Gastrocnemius medialis (tissue), 4 donors: ENCODE measurements around the gene GRM8.

Experiments used
- POLR2A ChIP-seq, 2 donors: fragments of 450-650 bp; IDR thresholded peaks; one replicate each; pipeline ENCODE4 v1.6.1; 2017; ENCODE audit warnings: antibody characterized with exemption in 2 of 2, mild to moderate bottlenecking in 2 of 2, moderate library complexity in 2 of 2
- TF ChIP-seq, protein P1 (sequence below), 5 experiments: fragments of 450-650 bp in 3 of 5; fragments of 200-600 bp in 2 of 5; sonication (generic) in 2 of 5; IDR thresholded peaks in 4 of 5; conservative IDR thresholded peaks in 1 of 5; 1 replicate in 4 of 5; 2 replicates in 1 of 5; pipeline ENCODE4 v1.5.1; 2016 to 2019; ENCODE audit warnings: antibody characterized with exemption in 5 of 5, mild to moderate bottlenecking in 3 of 5, moderate library complexity in 3 of 5

DNA sequence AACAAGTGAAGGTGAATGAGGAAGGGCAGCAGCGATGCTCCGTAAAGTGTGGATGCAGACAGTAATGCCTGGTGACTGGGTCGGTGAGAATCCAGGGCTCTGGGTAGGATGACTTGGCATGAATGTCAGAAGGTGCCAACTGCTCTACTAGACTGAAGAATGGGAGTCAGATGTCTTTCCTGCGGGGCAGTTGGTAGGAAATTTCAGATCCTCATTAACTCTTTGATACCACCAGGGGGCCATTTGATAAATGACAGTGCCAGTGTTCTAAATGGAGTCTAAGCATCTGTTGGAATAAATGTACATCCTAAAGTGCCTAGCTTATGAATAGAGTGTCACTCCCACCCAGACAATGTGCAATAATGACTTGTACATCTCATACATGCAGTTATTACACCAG is 462.0 kb downstream of the GRM8 start:
- TF ChIP-seq, protein P1, sequence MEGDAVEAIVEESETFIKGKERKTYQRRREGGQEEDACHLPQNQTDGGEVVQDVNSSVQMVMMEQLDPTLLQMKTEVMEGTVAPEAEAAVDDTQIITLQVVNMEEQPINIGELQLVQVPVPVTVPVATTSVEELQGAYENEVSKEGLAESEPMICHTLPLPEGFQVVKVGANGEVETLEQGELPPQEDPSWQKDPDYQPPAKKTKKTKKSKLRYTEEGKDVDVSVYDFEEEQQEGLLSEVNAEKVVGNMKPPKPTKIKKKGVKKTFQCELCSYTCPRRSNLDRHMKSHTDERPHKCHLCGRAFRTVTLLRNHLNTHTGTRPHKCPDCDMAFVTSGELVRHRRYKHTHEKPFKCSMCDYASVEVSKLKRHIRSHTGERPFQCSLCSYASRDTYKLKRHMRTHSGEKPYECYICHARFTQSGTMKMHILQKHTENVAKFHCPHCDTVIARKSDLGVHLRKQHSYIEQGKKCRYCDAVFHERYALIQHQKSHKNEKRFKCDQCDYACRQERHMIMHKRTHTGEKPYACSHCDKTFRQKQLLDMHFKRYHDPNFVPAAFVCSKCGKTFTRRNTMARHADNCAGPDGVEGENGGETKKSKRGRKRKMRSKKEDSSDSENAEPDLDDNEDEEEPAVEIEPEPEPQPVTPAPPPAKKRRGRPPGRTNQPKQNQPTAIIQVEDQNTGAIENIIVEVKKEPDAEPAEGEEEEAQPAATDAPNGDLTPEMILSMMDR (IDR thresholded peaks at IDR 0.05 in 4 of 5, conservative IDR thresholded peaks at IDR 0.05 in 1 of 5): no peak
- no peak for TF ChIP-seq POLR2A (IDR thresholded peaks at IDR 0.05)
